ENCODE results near the gene BACH2.
"Not testable (repeated sequence)": the region's sequence is repeated elsewhere in the genome, so short reads cannot be mapped to it uniquely, and the experiment has no call there.

BACH2 gene

DNA sequence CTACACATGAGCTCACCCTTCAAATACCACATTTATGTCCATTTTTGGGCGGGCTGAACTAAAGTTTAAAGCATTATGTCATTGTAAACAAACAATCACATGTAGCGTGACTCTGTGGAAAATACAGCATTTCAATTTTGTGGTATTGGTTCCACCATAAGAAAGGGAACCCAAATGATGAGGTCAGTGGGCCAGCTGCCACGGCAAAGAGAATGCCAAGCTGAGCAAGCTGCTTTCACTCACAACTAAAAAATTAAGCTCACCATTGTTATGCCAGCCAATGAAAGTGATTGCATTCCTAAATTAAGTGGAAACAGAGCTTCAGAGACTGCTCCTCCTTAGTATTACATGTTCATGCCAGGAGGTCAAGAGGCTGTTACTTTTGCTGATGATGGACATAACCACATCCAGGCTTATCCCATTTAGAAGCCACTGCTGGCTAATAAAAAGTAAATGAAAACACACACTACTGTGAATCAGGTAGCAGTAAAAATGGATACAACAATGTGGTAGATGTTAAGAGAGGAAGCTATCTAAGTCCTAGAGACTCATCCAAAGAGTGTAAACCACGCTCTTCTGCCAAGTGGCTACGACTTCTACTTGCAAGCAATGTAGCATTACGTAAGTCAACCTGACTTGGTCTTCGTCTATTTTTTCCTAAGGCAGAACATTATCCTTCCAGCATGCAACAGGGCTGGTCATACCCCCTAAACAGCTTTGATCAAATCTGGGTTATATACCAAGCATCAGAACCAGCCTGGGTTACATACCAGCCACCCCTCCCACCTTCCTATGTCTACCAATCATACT is 164.8 kb downstream of the BACH2 start:
- DNase-seq (ENCODE audit: extremely low read depth in 1 of 2, low read depth in 1 of 2), result no peak

DNA sequence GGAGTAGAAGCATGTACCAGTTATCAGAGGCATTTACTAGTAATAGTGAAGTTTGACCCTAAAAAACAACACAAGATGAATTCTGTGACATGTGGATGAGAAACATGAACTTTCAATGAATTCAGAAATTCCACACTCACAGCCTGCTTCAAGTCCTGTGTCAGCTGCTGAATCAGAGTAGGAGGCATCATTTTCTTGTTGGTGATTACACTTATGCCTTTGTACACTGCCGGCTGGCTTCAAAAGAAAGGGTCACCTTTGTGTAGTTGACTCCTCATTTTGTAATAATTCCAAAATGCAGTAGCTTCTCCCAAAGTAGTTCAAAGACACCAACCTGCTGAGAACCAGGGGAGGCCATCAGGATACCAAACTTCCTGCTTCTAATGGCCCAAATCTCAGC is 165.5 kb downstream of the BACH2 start:
- no peak for DNase-seq (ENCODE audit: extremely low read depth in 1 of 2, low read depth in 1 of 2)

GRCh38 chr6:90128687-90129086 is 168.0 kb downstream of the BACH2 start:
- not testable (repeated sequence) for DNase-seq (ENCODE audit: extremely low read depth in 1 of 2, low read depth in 1 of 2)

DNA sequence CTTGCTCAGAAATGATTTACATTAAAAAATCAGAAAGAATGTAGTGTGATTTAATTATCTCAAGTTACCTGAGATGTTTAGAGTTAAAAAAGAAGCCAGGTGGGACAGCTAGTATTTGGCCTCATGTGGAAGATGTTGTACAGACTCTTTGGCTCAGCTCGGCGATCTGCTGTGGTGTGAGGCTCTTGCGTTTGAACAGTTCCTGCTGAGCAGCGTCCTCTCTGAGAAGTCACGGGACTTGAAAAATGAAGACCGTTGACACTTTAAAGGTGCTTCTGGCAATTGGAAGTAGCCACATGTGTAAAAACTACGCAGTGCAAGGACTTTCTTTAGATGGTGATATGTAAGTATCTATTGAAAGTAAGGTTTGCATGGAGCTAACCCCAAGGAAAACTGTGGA is 169.0 kb downstream of the BACH2 start:
- DNase-seq (ENCODE audit: extremely low read depth in 1 of 2, low read depth in 1 of 2), result no peak

DNA sequence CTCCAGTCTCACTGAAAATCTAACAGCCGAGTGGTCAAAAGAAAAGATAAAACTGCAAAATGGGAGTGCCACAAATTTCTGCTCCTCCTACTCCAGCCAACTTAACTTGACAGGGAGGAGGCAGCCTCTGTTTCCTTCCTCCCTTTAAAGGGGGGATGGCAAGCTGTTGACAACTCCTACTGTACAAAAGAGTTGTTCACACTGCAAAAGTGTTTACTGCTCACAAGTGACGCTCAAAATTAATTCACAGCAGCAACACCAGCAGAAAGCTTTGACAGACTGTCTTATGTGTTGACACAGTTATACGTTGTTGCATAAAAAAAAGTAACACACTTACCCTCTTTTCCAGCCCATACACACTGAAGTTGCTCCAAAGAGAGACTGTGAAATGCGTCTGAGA is 169.8 kb downstream of the BACH2 start:
- no peak for DNase-seq (ENCODE audit: extremely low read depth in 1 of 2, low read depth in 1 of 2)

DNA sequence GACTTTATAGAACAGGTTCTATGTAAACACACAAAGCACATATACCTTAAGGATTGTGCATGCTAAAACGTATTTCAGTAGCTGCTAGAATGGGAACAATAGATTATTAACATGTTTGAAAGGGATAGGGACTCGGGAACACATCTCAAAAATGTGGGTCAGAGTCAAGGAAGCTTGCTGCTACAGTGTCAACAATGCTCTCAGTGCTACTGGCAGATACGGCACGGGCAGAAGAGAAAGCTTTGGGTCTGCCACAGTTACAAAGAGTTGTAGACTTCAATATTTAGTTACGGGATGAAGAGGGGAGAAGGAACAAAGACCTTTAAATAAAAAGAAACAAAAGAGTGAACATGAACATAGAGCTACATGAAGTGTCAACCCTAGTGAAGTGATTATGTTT is 170.5 kb downstream of the BACH2 start:
- no peak for DNase-seq (ENCODE audit: extremely low read depth in 1 of 2, low read depth in 1 of 2)

- DNase-seq (ENCODE audit: extremely low read depth in 1 of 2, low read depth in 1 of 2), result no peak
Observed at GRCh38 chr6:90124874-90125510, 171.7 kb downstream of the BACH2 start.

DNA sequence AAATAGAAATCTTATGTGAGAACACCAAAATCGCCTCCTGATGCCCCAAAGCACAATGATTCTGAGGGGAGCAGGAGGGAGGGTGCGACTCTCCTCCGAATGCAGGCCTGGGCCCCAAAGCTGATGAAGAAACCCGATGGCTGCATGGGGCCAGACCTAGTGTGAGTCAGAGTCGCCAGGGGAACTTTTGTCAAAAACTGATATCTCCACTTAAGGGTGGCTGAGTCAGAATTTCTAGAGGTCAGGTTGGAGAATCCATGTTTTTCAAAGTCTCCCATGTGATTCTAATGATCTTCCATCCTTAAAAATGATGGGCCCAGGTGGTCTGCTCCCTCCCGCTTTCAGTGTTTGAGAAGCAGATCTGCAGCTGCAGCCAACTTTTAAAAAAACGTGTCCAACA is 172.8 kb downstream of the BACH2 start:
- DNase-seq (ENCODE audit: extremely low read depth in 1 of 2, low read depth in 1 of 2), result no peak

DNA sequence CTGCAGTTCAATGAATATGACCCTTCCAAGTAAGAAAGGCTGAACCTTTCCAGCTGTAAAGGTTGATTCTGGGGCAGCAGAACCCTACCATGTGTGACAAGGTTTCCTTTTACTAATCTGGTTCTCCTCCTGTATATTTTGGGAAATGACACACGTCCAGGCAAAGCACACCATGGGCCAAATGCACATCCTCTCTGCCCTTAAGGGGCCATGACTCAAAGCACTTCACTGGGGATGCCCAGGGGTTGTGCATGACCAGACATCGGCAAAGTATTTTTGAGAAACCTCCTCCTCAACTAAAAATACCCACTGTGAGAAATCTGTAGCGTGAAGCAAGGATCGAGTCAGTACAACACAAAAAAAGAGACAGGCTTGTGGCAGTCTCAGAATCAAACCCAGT is 174.7 kb downstream of the BACH2 start:
- no peak for DNase-seq (ENCODE audit: extremely low read depth in 1 of 2, low read depth in 1 of 2)

GRCh38 chr6:90120327-90120726 is 176.3 kb downstream of the BACH2 start:
- no peak for DNase-seq (ENCODE audit: extremely low read depth in 1 of 2, low read depth in 1 of 2)

DNA sequence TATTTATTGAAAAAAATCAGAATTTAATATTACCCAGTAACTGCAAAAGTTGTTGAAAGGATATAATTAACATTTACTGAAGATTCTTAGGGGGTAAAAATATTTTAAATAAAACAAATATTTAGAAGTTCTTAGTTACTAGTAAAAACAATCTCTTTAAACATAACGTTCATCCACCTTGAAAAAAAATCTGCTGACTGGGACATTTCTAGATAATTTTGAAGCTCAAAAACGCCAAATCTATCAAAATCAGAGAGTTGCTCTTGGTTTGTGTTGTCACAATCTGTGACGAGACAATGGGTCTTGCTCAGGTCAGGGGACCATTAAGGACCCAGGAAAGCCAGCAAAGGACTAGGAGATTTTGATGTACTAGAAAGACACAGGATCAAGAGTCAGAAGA is 177.0 kb downstream of the BACH2 start:
- no peak for DNase-seq (ENCODE audit: extremely low read depth in 1 of 2, low read depth in 1 of 2)

DNA sequence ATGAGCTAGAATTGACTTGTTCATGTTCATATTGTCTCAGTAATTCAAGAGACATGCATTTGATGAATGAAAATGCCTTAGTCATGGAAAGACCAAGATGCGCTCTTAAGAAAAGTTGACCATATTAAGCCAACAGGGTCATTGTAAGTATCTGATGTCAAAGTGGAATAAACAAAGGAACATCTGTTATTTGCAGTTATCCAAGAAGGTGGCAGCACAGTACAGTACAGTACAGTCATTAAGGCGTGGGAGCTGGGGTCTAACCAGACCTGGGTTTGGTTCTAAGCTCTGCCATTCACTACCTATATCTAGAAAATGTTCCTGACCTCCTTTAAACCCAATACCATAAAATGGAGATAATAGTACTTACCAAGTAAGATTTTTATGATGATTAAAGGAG is 178.1 kb downstream of the BACH2 start:
- no peak for DNase-seq (ENCODE audit: extremely low read depth in 1 of 2, low read depth in 1 of 2)

DNA sequence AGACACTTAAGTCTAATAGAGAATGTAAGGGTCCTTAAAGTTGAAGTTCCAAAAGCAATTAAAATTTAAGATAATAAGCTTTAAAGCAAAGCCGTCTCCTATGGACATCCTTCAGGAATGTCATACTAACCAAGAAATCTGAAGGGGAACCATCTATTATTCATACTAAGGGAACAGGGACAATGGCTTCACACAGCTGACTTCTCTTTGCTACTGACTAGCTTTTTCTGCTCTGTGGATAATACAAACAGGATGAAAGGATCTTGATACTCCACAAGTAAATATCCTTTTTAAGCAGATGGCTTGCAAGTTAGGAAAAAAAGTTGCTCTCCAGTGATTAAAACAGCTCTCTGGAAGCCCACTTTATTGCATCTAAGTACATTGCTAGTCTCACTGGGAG is 178.6 kb downstream of the BACH2 start:
- DNase-seq (ENCODE audit: extremely low read depth in 1 of 2, low read depth in 1 of 2), result no peak

- DNase-seq (ENCODE audit: extremely low read depth in 1 of 2, low read depth in 1 of 2), result not testable (repeated sequence)
Observed at GRCh38 chr6:90116126-90116525, 180.5 kb downstream of the BACH2 start.

- DNase-seq (ENCODE audit: extremely low read depth in 1 of 2, low read depth in 1 of 2), result no peak
Observed at GRCh38 chr6:90113389-90113788, 183.3 kb downstream of the BACH2 start.

DNA sequence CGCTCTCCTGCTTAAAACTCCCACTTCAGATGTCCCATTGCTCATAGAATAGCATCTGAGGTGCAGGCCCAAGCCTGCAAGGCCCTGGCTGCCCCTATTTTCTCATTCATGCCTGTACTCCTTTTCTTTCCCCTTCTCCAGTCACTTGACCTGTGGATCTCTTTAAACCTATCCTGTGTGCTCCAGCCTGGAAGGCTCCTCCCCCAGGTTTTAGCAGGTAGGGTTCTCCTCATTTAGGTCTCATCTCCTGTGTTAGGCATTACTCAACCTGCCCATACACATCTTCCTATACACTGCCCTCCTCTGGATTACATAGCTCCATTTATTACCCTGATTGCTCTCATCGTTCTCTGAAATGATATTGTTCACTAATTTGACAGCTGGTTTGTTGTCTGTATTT is 185.3 kb downstream of the BACH2 start:
- no peak for DNase-seq (ENCODE audit: extremely low read depth in 1 of 2, low read depth in 1 of 2)

DNA sequence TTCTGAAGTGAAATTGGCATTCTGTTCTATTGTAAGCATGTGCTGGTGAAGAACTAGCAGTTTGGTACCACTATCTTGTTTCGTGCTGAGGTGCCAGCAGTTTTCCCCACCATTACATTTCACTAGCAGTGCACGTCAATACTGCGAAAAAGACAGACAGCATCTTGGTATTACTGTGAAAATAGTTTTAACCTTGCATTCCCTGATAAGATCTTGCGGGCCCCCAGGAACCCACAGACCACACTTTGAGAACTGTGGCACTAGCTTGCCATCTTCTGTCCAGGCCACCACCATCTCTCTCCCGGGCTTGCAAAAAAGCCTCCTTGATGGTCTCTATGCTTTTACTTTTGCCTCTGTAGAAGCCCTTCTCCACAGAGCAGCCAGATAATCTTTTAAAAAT is 185.7 kb downstream of the BACH2 start:
- peak; percentile 17 to 57 for DNase-seq (ENCODE audit: extremely low read depth in 1 of 2, low read depth in 1 of 2)

DNA sequence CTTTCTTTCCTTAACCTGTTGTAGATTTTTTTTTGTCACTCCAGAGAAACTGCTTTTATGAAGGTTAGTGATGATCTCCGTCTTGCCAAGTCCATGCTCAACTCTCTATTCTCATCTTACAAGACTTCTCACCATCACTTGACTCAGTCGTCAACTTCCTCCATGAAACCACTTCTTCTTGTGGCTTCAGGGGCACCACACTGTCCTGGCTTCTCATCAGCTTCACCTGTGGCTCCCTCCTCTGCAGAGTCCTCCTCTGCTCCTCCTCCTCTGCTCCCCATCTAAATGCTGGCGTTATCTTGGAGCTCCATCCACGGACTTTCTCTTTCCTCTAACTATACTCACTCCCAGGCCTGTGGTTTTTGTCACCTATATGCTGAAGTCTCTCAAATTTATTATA is 187.5 kb downstream of the BACH2 start:
- DNase-seq (ENCODE audit: extremely low read depth in 1 of 2, low read depth in 1 of 2), result no peak

GRCh38 chr6:90107771-90108282 is 188.8 kb downstream of the BACH2 start:
- no peak for DNase-seq (ENCODE audit: extremely low read depth in 1 of 2, low read depth in 1 of 2)

DNA sequence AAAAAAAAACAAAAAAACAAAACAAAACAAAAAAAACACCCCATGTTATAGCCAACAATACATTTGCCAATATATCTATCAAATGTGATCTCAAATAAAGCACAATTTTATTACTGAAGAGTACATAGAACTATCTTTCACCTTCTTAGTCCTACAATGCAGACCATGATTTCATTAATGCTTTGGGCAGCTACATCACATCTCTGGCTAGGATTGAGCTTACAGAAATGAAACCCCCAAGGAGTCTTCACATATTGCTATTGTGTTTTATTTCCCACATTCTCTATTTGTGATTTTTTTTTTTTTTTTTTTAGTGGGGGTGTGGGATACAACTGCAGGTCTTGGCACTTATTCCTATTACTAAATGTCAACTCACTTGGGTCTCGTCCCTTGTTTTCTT is 189.3 kb downstream of the BACH2 start:
- no peak for DNase-seq (ENCODE audit: extremely low read depth in 1 of 2, low read depth in 1 of 2)

DNA sequence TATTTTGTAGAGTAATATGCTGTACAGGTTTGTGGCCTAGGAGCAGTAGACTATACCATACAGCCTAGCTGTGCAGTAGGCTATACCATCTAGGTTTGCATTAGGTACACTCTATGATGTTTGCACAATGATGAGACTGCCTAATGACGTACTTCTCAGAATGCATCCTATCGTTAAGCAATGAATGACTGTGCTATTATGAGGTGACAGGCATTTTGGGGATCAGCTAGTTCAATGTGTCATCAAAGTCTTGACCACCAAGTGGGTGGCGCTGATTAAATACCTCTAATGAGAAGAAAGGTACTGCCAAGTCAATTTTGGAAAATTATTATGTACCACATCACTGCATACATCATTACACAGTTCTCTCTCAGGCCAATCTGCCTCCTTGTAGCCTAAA is 190.2 kb downstream of the BACH2 start:
- no peak for DNase-seq (ENCODE audit: extremely low read depth in 1 of 2, low read depth in 1 of 2)

DNA sequence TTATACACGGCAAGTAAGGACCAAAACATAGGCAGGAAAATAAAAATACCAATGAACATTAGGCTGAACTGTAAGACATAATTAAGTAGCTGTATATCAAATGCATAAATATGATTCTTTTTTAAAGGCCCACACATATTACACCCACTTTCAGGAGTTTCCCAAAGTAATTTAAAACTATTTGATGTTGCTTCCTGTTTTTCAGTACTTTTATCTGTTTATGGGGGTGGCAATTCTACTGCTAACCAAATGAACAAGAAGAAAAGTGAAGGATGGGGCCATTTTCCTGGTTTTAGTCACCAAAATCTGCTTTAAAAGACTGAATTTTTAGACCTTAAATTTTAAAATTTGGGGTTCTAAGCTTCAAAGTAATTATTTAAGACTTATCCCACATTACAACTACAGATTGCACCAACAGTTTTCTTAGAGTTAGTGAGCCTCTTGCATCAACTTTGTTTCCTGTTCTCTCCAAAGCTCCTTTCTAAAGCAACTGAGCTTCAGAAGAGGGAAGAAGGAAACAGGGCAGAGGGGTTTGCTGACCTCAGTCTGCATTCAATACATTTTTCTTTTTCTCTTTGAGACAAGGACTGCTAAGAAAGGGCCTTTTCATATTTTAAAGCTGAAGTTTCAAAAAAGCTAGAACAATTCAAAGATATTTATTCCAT is 191.0 kb downstream of the BACH2 start:
- DNase-seq (ENCODE audit: extremely low read depth in 1 of 2, low read depth in 1 of 2), result no peak
